ENCODE measurements around the gene GAB1. TPM values are rescaled to one million over a fixed set of nuclear protein-coding genes. Genes with fewer than 3 reads are reported as not detected.

Gene GAB1
- total RNA-seq, 2 donors from 2014 or later: 65.4 to 81.7 TPM

DNA sequence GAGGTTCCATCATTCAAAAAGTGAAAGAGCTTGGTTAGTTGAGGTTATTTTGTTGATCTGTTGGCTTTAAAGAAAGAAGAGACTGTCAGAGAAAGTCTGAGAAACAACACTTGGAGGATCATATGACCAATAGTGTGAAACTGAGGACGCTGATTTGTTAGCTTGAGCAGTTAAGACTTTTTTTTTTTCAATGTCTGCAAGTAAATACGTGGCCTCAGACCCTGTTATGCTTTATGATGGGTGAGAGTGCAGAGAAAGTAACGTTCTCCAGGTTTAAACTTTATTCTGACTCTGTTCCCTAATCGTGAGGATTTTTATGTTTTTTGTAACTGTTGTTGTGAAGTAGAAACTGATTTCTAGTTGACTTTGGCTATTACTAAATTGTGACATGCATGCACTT, 45.9 kb downstream of the GAB1 start:
- Histone ChIP-seq H3K4me1 (peaks cover 0 to 90% of the 10 kb centered on the region in 2 donors), H3K27me3 (no peaks in the 10 kb centered on the region), H3K4me3 (peak overlapping the region in 1 of 2 donors; percentile 11), H3K9me3 (no peaks in the 10 kb centered on the region), H3K36me3 (no peaks in the 10 kb centered on the region), H3K27ac (peak overlapping the region; percentile 77 to 84)
- no peak for DNase-seq (ENCODE audit: low spot score)
- TF ChIP-seq, protein P1, sequence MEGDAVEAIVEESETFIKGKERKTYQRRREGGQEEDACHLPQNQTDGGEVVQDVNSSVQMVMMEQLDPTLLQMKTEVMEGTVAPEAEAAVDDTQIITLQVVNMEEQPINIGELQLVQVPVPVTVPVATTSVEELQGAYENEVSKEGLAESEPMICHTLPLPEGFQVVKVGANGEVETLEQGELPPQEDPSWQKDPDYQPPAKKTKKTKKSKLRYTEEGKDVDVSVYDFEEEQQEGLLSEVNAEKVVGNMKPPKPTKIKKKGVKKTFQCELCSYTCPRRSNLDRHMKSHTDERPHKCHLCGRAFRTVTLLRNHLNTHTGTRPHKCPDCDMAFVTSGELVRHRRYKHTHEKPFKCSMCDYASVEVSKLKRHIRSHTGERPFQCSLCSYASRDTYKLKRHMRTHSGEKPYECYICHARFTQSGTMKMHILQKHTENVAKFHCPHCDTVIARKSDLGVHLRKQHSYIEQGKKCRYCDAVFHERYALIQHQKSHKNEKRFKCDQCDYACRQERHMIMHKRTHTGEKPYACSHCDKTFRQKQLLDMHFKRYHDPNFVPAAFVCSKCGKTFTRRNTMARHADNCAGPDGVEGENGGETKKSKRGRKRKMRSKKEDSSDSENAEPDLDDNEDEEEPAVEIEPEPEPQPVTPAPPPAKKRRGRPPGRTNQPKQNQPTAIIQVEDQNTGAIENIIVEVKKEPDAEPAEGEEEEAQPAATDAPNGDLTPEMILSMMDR (IDR thresholded peaks at IDR 0.05): no peak

DNA sequence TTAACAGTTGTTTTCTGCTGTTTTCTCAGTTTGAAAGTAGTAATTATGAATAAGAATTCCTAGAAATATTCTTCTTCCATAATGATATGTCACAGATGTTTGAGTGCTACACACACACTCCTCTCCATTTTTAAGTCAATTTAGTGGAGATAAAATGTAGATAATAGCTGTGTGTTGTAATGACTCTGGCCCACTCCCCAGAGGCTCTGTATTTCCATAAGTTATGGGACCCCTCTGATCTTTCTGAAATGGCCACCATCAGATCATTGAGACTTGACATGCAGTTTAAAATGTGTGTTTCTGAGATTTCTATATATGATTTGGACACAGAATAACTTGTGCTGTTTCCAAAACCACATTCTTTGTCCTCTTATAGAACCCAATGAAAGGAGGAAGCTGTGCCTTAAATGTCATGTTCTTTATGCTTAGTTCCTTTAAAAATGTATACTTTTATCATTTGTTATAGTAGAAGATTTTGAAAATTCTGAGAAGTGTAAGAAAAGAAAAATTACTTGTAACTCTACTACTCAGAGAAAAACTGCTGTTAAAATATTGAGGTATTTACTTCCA, 46.4 kb downstream of the GAB1 start:
- DNase-seq (ENCODE audit: low spot score): no peak
- Histone ChIP-seq H3K27ac (peak overlapping the region; percentile 77 to 84), H3K9me3 (no peaks in the 10 kb centered on the region), H3K4me3 (no peak overlapping the region), H3K36me3 (no peaks in the 10 kb centered on the region), H3K27me3 (no peaks in the 10 kb centered on the region), H3K4me1 (peaks cover 0 to 90% of the 10 kb centered on the region in 2 donors)
- TF ChIP-seq, protein P1 (IDR thresholded peaks at IDR 0.05): no peak

- H3K36me3 ChIP-seq: no peaks in the 10 kb centered on the region
- no peak overlapping the region for H3K4me3 ChIP-seq
- no peaks in the 10 kb centered on the region for H3K27me3 ChIP-seq
- no peaks in the 10 kb centered on the region for H3K9me3 ChIP-seq
- H3K27ac ChIP-seq: peak overlapping the region; percentile 25 to 45
- DNase-seq (ENCODE audit: low spot score): peak; percentile 75
- peaks cover 0 to 88% of the 10 kb centered on the region in 2 donors for H3K4me1 ChIP-seq
- TF ChIP-seq, protein P1 (IDR thresholded peaks at IDR 0.05): no peak
Observed at GRCh38 chr4:143384381-143384994, 47.8 kb downstream of the GAB1 start.

GRCh38 chr4:143386812-143387211, 50.1 kb downstream of the GAB1 start:
- no peaks in the 10 kb centered on the region for H3K36me3 ChIP-seq
- peaks cover 0 to 93% of the 10 kb centered on the region in 2 donors for H3K4me1 ChIP-seq
- no peak for DNase-seq (ENCODE audit: low spot score)
- no peak overlapping the region for H3K4me3 ChIP-seq
- no peaks in the 10 kb centered on the region for H3K9me3 ChIP-seq
- peak overlapping the region in 1 of 2 donors; percentile 6 for H3K27ac ChIP-seq
- H3K27me3 ChIP-seq: no peaks in the 10 kb centered on the region
- TF ChIP-seq, protein P1 (IDR thresholded peaks at IDR 0.05): no peak

DNA sequence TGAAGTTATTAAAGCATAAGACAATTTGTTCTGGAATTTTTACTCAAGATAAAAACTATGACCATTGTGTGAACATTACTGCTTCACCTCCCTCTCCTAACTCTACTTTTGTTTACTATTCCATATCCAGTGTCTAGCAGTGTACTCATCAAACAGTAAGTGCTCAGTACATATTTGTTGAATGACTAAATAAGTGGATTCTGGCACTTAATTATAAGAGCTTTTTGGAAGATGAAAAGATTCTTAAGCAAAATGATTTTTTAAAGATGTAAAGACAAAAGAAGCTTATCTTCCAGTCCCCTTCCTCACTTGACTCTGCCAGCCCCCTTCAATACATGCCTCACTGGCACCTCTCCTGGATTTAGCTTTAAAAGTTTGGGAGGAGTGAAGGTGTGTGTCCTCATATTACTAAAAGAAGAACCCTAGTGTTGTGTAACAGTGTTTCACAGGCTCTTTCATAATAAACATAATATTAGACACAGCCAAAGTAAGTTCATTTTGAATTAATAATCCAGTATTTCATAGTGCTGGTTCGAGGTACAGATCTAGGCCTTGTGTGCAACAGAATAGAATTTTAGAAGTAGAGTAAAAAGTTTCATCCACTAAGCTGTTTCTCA, 53.0 kb downstream of the GAB1 start:
- TF ChIP-seq, protein P1 (IDR thresholded peaks at IDR 0.05): no peak
- no peak for DNase-seq (ENCODE audit: low spot score)
- Histone ChIP-seq H3K4me1 (peaks cover 0 to 95% of the 10 kb centered on the region in 2 donors), H3K27ac (peak overlapping the region; percentile 24 to 57), H3K9me3 (no peaks in the 10 kb centered on the region), H3K27me3 (no peaks in the 10 kb centered on the region), H3K4me3 (no peak overlapping the region), H3K36me3 (no peaks in the 10 kb centered on the region)
